ENCODE data around the gene ACSBG1.

DNA sequence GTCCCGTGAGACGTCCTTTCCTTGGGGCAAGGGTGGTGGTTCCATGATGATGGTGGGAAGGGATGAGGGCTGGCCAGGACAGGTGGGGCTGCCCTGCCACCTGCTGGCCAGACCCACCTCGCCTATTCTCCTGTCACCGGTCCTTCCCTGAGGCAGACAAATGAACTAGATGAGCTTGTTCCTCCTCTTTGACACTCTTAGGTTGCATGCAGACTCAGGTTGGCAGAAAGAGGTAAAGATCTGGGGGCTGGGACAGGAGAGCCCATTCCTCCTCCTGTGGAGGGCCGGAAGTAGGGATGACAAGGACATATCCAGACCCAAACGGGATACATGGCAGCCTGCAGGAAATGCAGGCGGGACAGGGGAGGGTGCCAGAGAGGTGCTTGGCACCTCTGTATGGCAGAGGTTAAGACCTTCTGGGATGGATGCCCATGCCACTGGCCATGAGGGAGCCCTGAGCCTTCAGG lies 38.6 kb downstream of the ACSBG1 start:
- TF ChIP-seq CTCF (IDR thresholded peaks at IDR 0.05 in 8 of 11, conservative IDR thresholded peaks at IDR 0.05 in 3 of 11) (peak; percentile 72 to 90 (median 84)), POLR2AphosphoS5 (IDR thresholded peaks at IDR 0.05) (peak in 1 of 3 donors; percentile 34), POLR2A (IDR thresholded peaks at IDR 0.05) (no peak)

Measured in spleen (tissue), 7 donors.